Mammary epithelial cell (primary cell): Measurements from ENCODE around the gene RAB20.

Source experiments
- CTCF ChIP-seq, 2 donors: IDR thresholded peaks in 1 of 2; conservative IDR thresholded peaks in 1 of 2; 2 replicates each; pipeline ENCODE4 v1.5.1; 2011 to 2012; ENCODE audit warnings: inconsistent platforms in 2 of 2, low read length in 2 of 2, mild to moderate bottlenecking in 2 of 2, control low read depth in 1 of 2, low read depth in 1 of 2; ENCODE audit not compliant: insufficient read depth in 1 of 2; ENCODE audit errors: extremely low read depth in 1 of 2
- EZH2 ChIP-seq: IDR thresholded peaks from 2 replicates; pipeline ENCODE4 v1.6.1; 2012; ENCODE audit warnings: low read length, inconsistent platforms, borderline replicate concordance

GRCh38 chr13:110563463-110563774 lies 1.9 kb upstream of the RAB20 start:
- no peak for TF ChIP-seq CTCF (conservative IDR thresholded peaks at IDR 0.05 in 1 of 2, IDR thresholded peaks at IDR 0.05 in 1 of 2; ENCODE audit: extremely low read depth in 1 of 2, insufficient read depth in 1 of 2, low read depth in 1 of 2, low read length in 2 of 2)
- TF ChIP-seq EZH2 = no peak
